OCI-LY7 (cell line): ENCODE data around the gene FOXP1. TPM values are rescaled to one million over a fixed set of nuclear protein-coding genes. Genes with fewer than 3 reads are reported as not detected.

Source experiments
- BruUV-seq: library from RNA; stranded (reverse); fragments of 400-500 nt; replicated peaks from 2 replicates; lab custom pipeline; 2021; lab: Mats Ljungman, UMichigan
- CTCF ChIA-PET: fragments of 300-600 bp; sonication (Branson Sonifier 250); formaldehyde crosslinking; loops from one replicate; lab custom pipeline; 2022; ENCODE audit warnings: antibody characterized with exemption; ENCODE audit not compliant: unreplicated experiment; lab: Charles Lee
- POLR2A ChIA-PET: fragments of 300-600 bp; sonication (Branson Sonifier 250); formaldehyde crosslinking; loops from one replicate; lab custom pipeline; 2022; ENCODE audit warnings: antibody characterized with exemption; lab: Charles Lee
- DNase-seq: peaks from one replicate; pipeline ENCODE4 v3.0.0-alpha.2; 2015; ENCODE audit warnings: low spot score
- H2AFZ ChIP-seq: fragments of 200-600 bp; sonication (generic), shearing (Covaris generic); 2 replicates; pipeline ENCODE4 v1.6.1; 2014; ENCODE audit warnings: mild to moderate bottlenecking, antibody characterized with exemption, low read length, moderate library complexity
- H3K27ac ChIP-seq: fragments of 200-600 bp; sonication (generic); 2 replicates; pipeline ENCODE4 v1.5.1; 2014; ENCODE audit warnings: mixed run types, low read depth, mild to moderate bottlenecking, moderate library complexity, low read length, inconsistent platforms; ENCODE audit not compliant: poor library complexity, severe bottlenecking
- H3K36me3 ChIP-seq: fragments of 200-600 bp; sonication (generic); 2 replicates; pipeline ENCODE4 v1.6.1; 2014; ENCODE audit warnings: mild to moderate bottlenecking, antibody characterized with exemption, low read length, moderate library complexity, mixed read lengths; ENCODE audit not compliant: insufficient read depth
- H3K4me1 ChIP-seq: fragments of 200-600 bp; sonication (generic); 2 replicates; pipeline ENCODE4 v1.5.1; 2014; ENCODE audit warnings: mild to moderate bottlenecking, low read length; ENCODE audit not compliant: insufficient read depth, poor library complexity, severe bottlenecking
- H3K4me2 ChIP-seq: fragments of 200-600 bp; sonication (generic); 2 replicates; pipeline ENCODE4 v1.6.1; 2014; ENCODE audit warnings: mild to moderate bottlenecking, low read length
- H3K4me3 ChIP-seq: fragments of 200-600 bp; sonication (generic); 2 replicates; pipeline ENCODE4 v1.5.1; 2014; ENCODE audit warnings: mild to moderate bottlenecking, low read depth, low read length; ENCODE audit not compliant: poor library complexity, severe bottlenecking
- H3K79me2 ChIP-seq: fragments of 200-600 bp; sonication (generic); 2 replicates; pipeline ENCODE4 v1.6.1; 2016; ENCODE audit warnings: low read depth, mild to moderate bottlenecking, low read length, moderate library complexity, mixed read lengths; ENCODE audit not compliant: insufficient read depth
- H3K9me2 ChIP-seq: fragments of 200-600 bp; sonication (generic); 2 replicates; pipeline ENCODE4 v1.6.1; 2016; ENCODE audit warnings: mild to moderate bottlenecking, low read length, mixed read lengths; ENCODE audit not compliant: insufficient read depth
- H3K9me3 ChIP-seq: fragments of 200-600 bp; sonication (generic); 2 replicates; pipeline ENCODE4 v1.6.1; 2014; ENCODE audit warnings: mild to moderate bottlenecking, mixed run types, low read length, mixed read lengths
- H4K20me1 ChIP-seq: fragments of 200-600 bp; sonication (generic); 2 replicates; pipeline ENCODE4 v1.6.1; 2014; ENCODE audit warnings: mild to moderate bottlenecking, antibody characterized with exemption, low read length, moderate library complexity, mixed read lengths; ENCODE audit not compliant: insufficient read depth
- EZH2phosphoT487 ChIP-seq: fragments of 200-600 bp; sonication (generic); IDR thresholded peaks from 2 replicates; pipeline ENCODE4 v1.6.1; 2018; ENCODE audit warnings: low read depth, borderline replicate concordance, mild to moderate bottlenecking, mixed run types, antibody characterized with exemption, low read length, moderate library complexity, mixed read lengths
- intact Hi-C: fragments of 100-400 bp; cut with micrococcal nuclease; formaldehyde crosslinking; loops from one replicate; pipeline ENCODE4 v1.10.0; 2022; ENCODE audit not compliant: unreplicated experiment
- total RNA-seq, 2 experiments: library from RNA; depleted of rRNA in 1 of 2; stranded (reverse); fragments of >200 nt in 1 of 2; shearing (Covaris generic) in 1 of 2; gene quantifications; 2 replicates each; pipeline ENCODE4 v1.2.3, GENCODE V29; 2014 to 2022
- TF ChIP-seq, protein P1 (sequence below): fragments of 200-600 bp; sonication (generic); conservative IDR thresholded peaks from 2 replicates; pipeline ENCODE4 v1.5.1; 2014; ENCODE audit warnings: mild to moderate bottlenecking, antibody characterized with exemption, low read length, moderate library complexity, mixed read lengths

Gene FOXP1
- total RNA-seq, 2 experiments from 2014 or later: 87.3 to 151 TPM

DNA sequence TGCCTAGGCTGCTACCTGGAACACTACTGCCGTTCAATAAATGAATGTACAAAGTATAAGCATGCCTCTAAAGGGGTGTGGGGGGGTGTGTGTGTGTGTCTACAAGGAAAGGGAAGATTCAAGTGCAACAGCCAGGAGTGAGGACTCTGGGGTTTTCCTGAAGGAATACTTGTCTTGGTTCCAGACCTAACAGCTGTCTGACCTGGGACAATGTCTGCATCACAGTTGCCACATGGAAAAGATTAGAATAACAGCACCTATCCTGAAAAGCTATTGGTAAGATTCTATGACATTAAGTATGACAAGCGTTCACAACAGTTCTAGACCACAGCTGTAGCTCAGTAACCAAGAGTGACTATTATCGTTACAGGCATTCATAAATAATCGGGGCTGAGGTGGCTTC lies 345.2 kb downstream of the FOXP1 start:
- BruUV-seq: no TSS peak
- ChIA-PET POLR2A (interaction anchor here (0.7 to 1.6 kb wide), 2 partner anchors 11 kb away, joined by 3 to 5 read pairs; no protein-coding TSS in a partner anchor), CTCF (no interaction called here)
- H2AFZ ChIP-seq: no peak overlapping the region
- intact Hi-C loops: no loop called here
- TF ChIP-seq EZH2phosphoT487: no peak
- TF ChIP-seq, protein P1, sequence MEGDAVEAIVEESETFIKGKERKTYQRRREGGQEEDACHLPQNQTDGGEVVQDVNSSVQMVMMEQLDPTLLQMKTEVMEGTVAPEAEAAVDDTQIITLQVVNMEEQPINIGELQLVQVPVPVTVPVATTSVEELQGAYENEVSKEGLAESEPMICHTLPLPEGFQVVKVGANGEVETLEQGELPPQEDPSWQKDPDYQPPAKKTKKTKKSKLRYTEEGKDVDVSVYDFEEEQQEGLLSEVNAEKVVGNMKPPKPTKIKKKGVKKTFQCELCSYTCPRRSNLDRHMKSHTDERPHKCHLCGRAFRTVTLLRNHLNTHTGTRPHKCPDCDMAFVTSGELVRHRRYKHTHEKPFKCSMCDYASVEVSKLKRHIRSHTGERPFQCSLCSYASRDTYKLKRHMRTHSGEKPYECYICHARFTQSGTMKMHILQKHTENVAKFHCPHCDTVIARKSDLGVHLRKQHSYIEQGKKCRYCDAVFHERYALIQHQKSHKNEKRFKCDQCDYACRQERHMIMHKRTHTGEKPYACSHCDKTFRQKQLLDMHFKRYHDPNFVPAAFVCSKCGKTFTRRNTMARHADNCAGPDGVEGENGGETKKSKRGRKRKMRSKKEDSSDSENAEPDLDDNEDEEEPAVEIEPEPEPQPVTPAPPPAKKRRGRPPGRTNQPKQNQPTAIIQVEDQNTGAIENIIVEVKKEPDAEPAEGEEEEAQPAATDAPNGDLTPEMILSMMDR: no peak
- H3K27ac ChIP-seq: no peak overlapping the region
- H3K4me2 ChIP-seq: no peak overlapping the region
- H3K36me3 ChIP-seq: peaks cover 7% of the 10 kb centered on the region
- H3K9me3 ChIP-seq: no peaks in the 10 kb centered on the region
- no peaks in the 10 kb centered on the region for H4K20me1 ChIP-seq
- H3K4me3 ChIP-seq: no peak overlapping the region
- DNase-seq: no peak
- no peaks in the 10 kb centered on the region for H3K79me2 ChIP-seq
- H3K4me1 ChIP-seq: peaks cover 4% of the 10 kb centered on the region
- H3K9me2 ChIP-seq: no peaks in the 10 kb centered on the region

DNA sequence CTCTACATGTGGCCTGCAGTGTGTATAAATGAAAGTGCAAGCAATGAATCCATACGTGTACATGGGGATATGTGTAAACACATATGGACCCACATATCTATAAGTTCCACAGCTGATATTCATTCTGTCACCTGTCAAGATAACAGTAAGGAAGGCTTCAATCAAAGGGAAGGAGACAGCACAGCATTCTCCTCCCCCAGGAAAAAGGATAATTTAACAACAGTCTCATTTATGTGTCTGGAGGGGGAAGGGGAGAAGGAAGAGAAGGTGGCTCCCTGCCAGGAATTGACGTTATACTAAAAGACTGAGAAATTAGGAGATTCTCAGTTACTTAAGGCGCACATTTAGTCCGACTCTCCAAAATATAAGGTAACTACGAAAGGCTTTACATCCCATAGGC lies 345.9 kb downstream of the FOXP1 start:
- intact Hi-C loops: no loop called here

DNA sequence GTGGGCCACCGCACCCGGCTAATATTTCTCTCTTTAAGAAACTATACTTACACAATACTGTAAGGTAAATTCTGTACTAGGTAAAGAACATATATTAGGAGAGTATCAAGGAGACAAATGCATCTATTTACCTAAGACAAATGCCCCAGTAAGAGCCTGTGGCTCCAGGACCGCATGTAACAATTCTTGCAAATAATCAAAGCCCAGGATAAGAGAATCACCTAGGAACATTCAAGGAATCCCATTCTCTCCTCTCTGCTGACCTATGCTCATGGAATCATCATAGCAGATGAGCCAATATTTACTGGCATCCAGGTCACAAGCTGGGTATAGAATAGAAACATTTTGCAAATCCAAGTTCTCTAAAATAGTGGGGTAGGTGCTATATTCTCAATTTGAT lies 347.7 kb downstream of the FOXP1 start:
- peaks cover 7% of the 10 kb centered on the region for H3K36me3 ChIP-seq
- H3K79me2 ChIP-seq: no peaks in the 10 kb centered on the region
- intact Hi-C loops: no loop called here
- no peaks in the 10 kb centered on the region for H3K9me3 ChIP-seq
- ChIA-PET CTCF (no interaction called here), POLR2A (interaction anchor here (1.0 kb wide), 1 partner anchor 11 kb away, joined by 3 read pairs; no protein-coding TSS in a partner anchor)
- no peak overlapping the region for H2AFZ ChIP-seq
- H3K4me1 ChIP-seq: peaks cover 4% of the 10 kb centered on the region
- no peaks in the 10 kb centered on the region for H3K9me2 ChIP-seq
- DNase-seq: no peak
- no peak for TF ChIP-seq EZH2phosphoT487
- TF ChIP-seq, protein P1: no peak
- BruUV-seq: no TSS peak
- no peak overlapping the region for H3K4me3 ChIP-seq
- H3K27ac ChIP-seq: no peak overlapping the region
- H3K4me2 ChIP-seq: no peak overlapping the region
- no peaks in the 10 kb centered on the region for H4K20me1 ChIP-seq

More for the DNA sequence above, 345.9 kb downstream of the FOXP1 start:
- peaks cover 4% of the 10 kb centered on the region for H3K4me1 ChIP-seq
- no peak for DNase-seq
- H3K27ac ChIP-seq: no peak overlapping the region
- POLR2A ChIA-PET: interaction anchor here (0.9 kb wide), 1 partner anchor 146 kb away, joined by 3 read pairs; no protein-coding TSS in a partner anchor
- H3K79me2 ChIP-seq: no peaks in the 10 kb centered on the region
- no peaks in the 10 kb centered on the region for H3K9me3 ChIP-seq
- H3K4me3 ChIP-seq: no peak overlapping the region
- H3K4me2 ChIP-seq: no peak overlapping the region
- H2AFZ ChIP-seq: no peak overlapping the region
- peaks cover 7% of the 10 kb centered on the region for H3K36me3 ChIP-seq
- TF ChIP-seq EZH2phosphoT487: no peak
- TF ChIP-seq, protein P1: no peak
- H4K20me1 ChIP-seq: no peaks in the 10 kb centered on the region
- CTCF ChIA-PET: no interaction called here
- H3K9me2 ChIP-seq: no peaks in the 10 kb centered on the region
- no TSS peak for BruUV-seq
